A549 (cell line): Measurements from ENCODE around the gene CTNNBL1. TPM values are rescaled to one million over a fixed set of nuclear protein-coding genes. Genes with fewer than 3 reads are reported as not detected.

Source experiments
- ATAC-seq, 2 experiments: fragments of 200-7000 bp in 1 of 2; fragments of >200 bp in 1 of 2; cut with Nextera tagmentation in 1 of 2; cut with Tn5 transposase in 1 of 2; 3 replicates each; pipeline versions ENCODE4 v1.8.0 to v1.9.1; 2018 to 2020; ENCODE audit warnings: mild to moderate bottlenecking in 1 of 2, moderate library complexity in 1 of 2
- CTCF ChIA-PET: fragments of 300-600 bp; sonication (Branson Sonifier 250); formaldehyde crosslinking; extraction: SDS; loops from one replicate; lab custom pipeline; 2021; ENCODE audit warnings: antibody characterized with exemption, inconsistent platforms; lab: Yijun Ruan, JAX
- POLR2A ChIA-PET: fragments of 350-600 bp; formaldehyde crosslinking; extraction: SDS; loops from one replicate; lab custom pipeline; 2021; ENCODE audit warnings: antibody characterized with exemption, inconsistent platforms; lab: Yijun Ruan, JAX
- DNase-seq, 2 experiments: peaks; one replicate each; pipeline versions ENCODE4 v3.0.0 to v3.0.0-alpha.2; 2011 to 2016; ENCODE audit warnings: low read depth in 1 of 2, low spot score in 1 of 2
- FAIRE-seq: peaks from 2 replicates; lab custom pipeline; 2011; peaks lifted over from hg19 to GRCh38; lab: Jason Lieb, UNC
- H3K27ac ChIP-seq, 2 experiments: fragments of >200 bp; sonication (Bioruptor Twin); formaldehyde crosslinking; 3 replicates each; pipeline ENCODE4 v1.5.1; 2016 to 2017
- H3K4me1 ChIP-seq: fragments of >200 bp; sonication (Bioruptor Twin); formaldehyde crosslinking; 3 replicates; pipeline ENCODE4 v1.6.1; 2016
- H3K4me2 ChIP-seq: fragments of >200 bp; sonication (Bioruptor Twin); formaldehyde crosslinking; 3 replicates; pipeline ENCODE4 v1.6.1; 2016
- H3K4me3 ChIP-seq: fragments of >200 bp; sonication (Bioruptor Twin); formaldehyde crosslinking; 3 replicates; pipeline ENCODE4 v1.5.1; 2016
- H3K9me3 ChIP-seq: fragments of >200 bp; sonication (Bioruptor Twin); formaldehyde crosslinking; 3 replicates; pipeline ENCODE4 v1.6.1; 2016
- CBX2 ChIP-seq: fragments of 200-600 bp; sonication (generic); IDR thresholded peaks from 2 replicates; pipeline ENCODE4 v1.6.1; 2016; ENCODE audit warnings: low read depth, mild to moderate bottlenecking, borderline replicate concordance
- CBX8 ChIP-seq: fragments of 200-600 bp; sonication (generic); IDR thresholded peaks from 2 replicates; pipeline ENCODE4 v1.6.1; 2016
- CEBPB ChIP-seq, 2 experiments: fragments of >200 bp in 1 of 2; sonication (Bioruptor Twin) in 1 of 2; formaldehyde crosslinking in 1 of 2; IDR thresholded peaks; 2 replicates each; pipeline ENCODE4 v1.6.1; 2012 to 2016
- EHF ChIP-seq: fragments of 250-450 bp; sonication (Bioruptor Pico); IDR thresholded peaks from 2 replicates; pipeline ENCODE4 v1.5.0; 2020; ENCODE audit warnings: mild to moderate bottlenecking
- EP300 ChIP-seq, 2 experiments: fragments of >200 bp; sonication (Bioruptor Twin); formaldehyde crosslinking; IDR thresholded peaks; 2 replicates in 1 of 2; 3 replicates in 1 of 2; pipeline ENCODE4 v1.6.1; 2016 to 2017
- HOXB13 ChIP-seq: fragments of 250-450 bp; sonication (Bioruptor Pico); IDR thresholded peaks from 2 replicates; pipeline ENCODE4 v1.5.0; 2020; ENCODE audit warnings: low read depth, mild to moderate bottlenecking, moderate library complexity
- JUN ChIP-seq, 2 experiments: fragments of >200 bp; sonication (Bioruptor Twin); formaldehyde crosslinking; IDR thresholded peaks; 2 replicates in 1 of 2; 3 replicates in 1 of 2; pipeline ENCODE4 v1.6.1; 2016 to 2017
- KDM1A ChIP-seq: fragments of 200-600 bp; sonication (generic); IDR thresholded peaks from 2 replicates; pipeline ENCODE4 v1.6.1; 2016; ENCODE audit warnings: low read depth, mild to moderate bottlenecking
- KDM5A ChIP-seq: fragments of 200-600 bp; sonication (generic); IDR thresholded peaks from 2 replicates; pipeline ENCODE4 v1.6.1; 2016; ENCODE audit warnings: antibody characterized with exemption, mild to moderate bottlenecking
- MAFK ChIP-seq: fragments of 450-650 bp; IDR thresholded peaks from 2 replicates; pipeline ENCODE4 v1.6.1; 2014; ENCODE audit not compliant: partially characterized antibody
- NR3C1 ChIP-seq: fragments of >200 bp; sonication (Bioruptor Twin); formaldehyde crosslinking; IDR thresholded peaks from 3 replicates; pipeline ENCODE4 v1.6.1; 2017
- RFX5 ChIP-seq: fragments of 450-650 bp; IDR thresholded peaks from 2 replicates; pipeline ENCODE4 v1.7.1; 2014; ENCODE audit warnings: antibody characterized with exemption, mild to moderate bottlenecking, moderate library complexity
- TFCP2L1 ChIP-seq: fragments of 250-450 bp; sonication (Bioruptor Pico); IDR thresholded peaks from 2 replicates; pipeline ENCODE4 v1.5.0; 2021; ENCODE audit warnings: mild to moderate bottlenecking
- TP53 ChIP-seq: fragments of 250-450 bp; sonication (Bioruptor Pico); IDR thresholded peaks from 2 replicates; pipeline ENCODE4 v1.5.0; 2021; ENCODE audit warnings: mild to moderate bottlenecking, moderate library complexity
- ZC3H11A ChIP-seq: fragments of 450-650 bp; IDR thresholded peaks from 2 replicates; pipeline ENCODE4 v1.6.1; 2014; ENCODE audit warnings: antibody characterized with exemption, mild to moderate bottlenecking
- ZFP36 ChIP-seq: fragments of 450-650 bp; IDR thresholded peaks from 2 replicates; pipeline ENCODE4 v1.6.1; 2014; ENCODE audit warnings: borderline replicate concordance; ENCODE audit not compliant: partially characterized antibody
- WGBS: methylation state at CpG from one replicate; pipeline ENCODE4 v1.1.6; 2017; ENCODE audit errors: missing lambda C conversion rate; 5-methylcytosine and 5-hydroxymethylcytosine counted together
- polyA plus RNA-seq, 4 experiments: library from polyadenylated mRNA; depleted of rRNA in 3 of 4; stranded (reverse); fragments of >200 nt; fragmentation: RNase III in 1 of 4; extraction: RNeasy Plus Mini Kit Qiagen cat#74134 plus additional on column Dnase treatment in 1 of 4; gene quantifications; 2 replicates in 3 of 4; 3 replicates in 1 of 4; pipeline ENCODE4 v1.2.3, GENCODE V29; 2011 to 2017
- TF ChIP-seq, protein P1 (sequence below): IDR thresholded peaks from 2 replicates; pipeline ENCODE4 v1.6.1; 2012; ENCODE audit warnings: low read depth, borderline replicate concordance
- TF ChIP-seq, protein P2 (sequence below): fragments of >200 bp; sonication (Bioruptor Twin); formaldehyde crosslinking; IDR thresholded peaks from 2 replicates; pipeline ENCODE4 v1.6.1; 2016
- TF ChIP-seq, protein P3 (sequence below): fragments of 200-600 bp; sonication (generic); IDR thresholded peaks from 2 replicates; pipeline ENCODE4 v1.6.1; 2016; ENCODE audit warnings: antibody characterized with exemption, mild to moderate bottlenecking, moderate library complexity
- TF ChIP-seq, protein P4 (sequence below): fragments of 250-450 bp; sonication (Bioruptor Pico); IDR thresholded peaks from 2 replicates; pipeline ENCODE4 v1.5.0; 2021; ENCODE audit warnings: mild to moderate bottlenecking, moderate library complexity, borderline replicate concordance
- TF ChIP-seq, protein P5 (sequence below): IDR thresholded peaks from 2 replicates; pipeline ENCODE4 v1.6.1; 2012

CTNNBL1 gene
- polyA plus RNA-seq, 2 of the 4 experiments (the other 2 are of a cell fraction) = 41.0 to 59.9 TPM

DNA sequence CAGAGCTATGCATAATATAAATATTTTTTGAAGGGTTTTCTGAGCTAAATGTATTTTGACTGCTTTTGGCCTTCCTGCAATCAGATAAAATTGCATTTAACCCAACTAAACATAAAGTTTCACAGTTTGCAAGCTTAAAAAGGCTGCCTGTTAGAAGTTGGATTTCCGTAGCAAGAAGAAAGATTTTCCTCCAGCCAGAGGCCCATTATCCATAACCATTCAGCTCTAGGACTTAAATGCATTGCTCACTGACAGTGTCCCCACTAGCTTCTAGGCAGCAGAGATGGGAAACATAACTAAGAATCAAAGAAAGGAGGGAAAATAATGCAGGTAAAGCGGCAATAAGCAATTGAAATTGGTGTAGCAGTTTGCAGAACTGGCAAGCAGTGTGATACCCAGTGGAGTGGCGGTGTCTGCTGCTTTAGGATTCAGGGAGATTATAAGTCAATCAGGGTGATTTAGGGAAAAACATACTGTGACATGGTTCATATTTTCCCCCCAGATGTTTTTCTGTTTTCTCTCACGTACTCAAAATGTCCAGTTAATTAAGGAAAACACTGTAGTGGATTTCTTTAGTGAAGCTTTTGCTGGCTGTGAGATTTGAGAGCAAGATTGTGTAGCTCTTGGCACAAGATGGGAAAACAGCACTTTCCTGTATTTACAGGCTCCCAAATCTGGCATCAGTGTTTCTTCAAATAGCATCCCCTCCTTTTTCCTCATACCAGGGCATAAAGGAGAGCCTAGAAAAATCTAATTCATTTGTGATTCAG is 69.1 kb downstream of the CTNNBL1 start:
- WGBS = 93% methylated on average over 4 of the region's 4 CpGs
- H3K27ac ChIP-seq = no peak overlapping the region
- ChIA-PET CTCF (no interaction called here), POLR2A (no interaction called here)
- FAIRE-seq (no peak), DNase-seq (no peak), ATAC-seq (no peak)
- H3K9me3 ChIP-seq = no peaks in the 10 kb centered on the region
- H3K4me1 ChIP-seq = no peaks in the 10 kb centered on the region
- no peak overlapping the region for H3K4me3 ChIP-seq
- no peak overlapping the region for H3K4me2 ChIP-seq
- TF ChIP-seq ZC3H11A = no peak
- no peak for TF ChIP-seq TFCP2L1 (CRISPR knock-in tag)
- no peak for TF ChIP-seq ZFP36
- TF ChIP-seq, protein P1, sequence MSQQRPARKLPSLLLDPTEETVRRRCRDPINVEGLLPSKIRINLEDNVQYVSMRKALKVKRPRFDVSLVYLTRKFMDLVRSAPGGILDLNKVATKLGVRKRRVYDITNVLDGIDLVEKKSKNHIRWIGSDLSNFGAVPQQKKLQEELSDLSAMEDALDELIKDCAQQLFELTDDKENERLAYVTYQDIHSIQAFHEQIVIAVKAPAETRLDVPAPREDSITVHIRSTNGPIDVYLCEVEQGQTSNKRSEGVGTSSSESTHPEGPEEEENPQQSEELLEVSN = no peak

DNA sequence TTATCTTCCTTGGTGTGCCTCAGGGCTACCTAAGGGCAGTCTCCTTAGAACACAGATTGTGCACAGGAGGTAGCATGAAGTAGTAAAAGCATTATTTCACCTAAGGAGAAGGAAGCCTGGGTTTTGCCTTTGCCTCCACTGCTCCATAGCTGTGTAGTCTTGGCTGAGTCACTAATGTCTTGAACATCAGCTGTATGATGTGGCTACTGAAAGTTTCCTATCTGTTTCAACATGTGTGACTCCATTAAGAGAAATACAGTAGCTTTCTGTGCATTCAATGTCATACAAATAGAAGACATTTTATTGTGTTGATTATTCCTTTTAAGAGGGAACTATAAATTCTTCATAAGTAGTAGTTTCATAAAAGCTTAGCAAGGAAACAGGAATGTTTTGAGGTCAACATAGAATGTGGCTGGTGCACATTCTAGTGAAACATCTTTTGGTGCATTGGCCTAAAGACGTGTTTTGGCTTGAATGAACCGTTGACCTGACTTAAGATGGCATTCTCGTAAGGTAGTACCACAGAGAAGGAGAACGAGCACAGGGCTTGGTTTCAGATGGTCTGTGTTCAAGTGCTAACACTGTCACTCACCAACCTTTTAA is 70.6 kb downstream of the CTNNBL1 start:
- CTCF ChIA-PET = interaction anchor here (0.8 kb wide), 1 partner anchor 9 kb away, joined by 3 read pairs; no protein-coding TSS in a partner anchor
- H3K27ac ChIP-seq = no peak overlapping the region
- DNase-seq (no peak), ATAC-seq (no peak), FAIRE-seq (no peak)
- WGBS = 95% methylated on average over 4 of the region's 4 CpGs
- POLR2A ChIA-PET = no interaction called here
- H3K4me2 ChIP-seq = no peak overlapping the region
- TF ChIP-seq CBX2 (no peak), EHF (CRISPR knock-in tag) (no peak), CEBPB (IDR thresholded peaks at IDR 0.05) (no peak), TFCP2L1 (CRISPR knock-in tag) (no peak), TP53 (CRISPR knock-in tag) (no peak), MAFK (no peak), CBX8 (no peak), RFX5 (no peak), NR3C1 (no peak), JUN (IDR thresholded peaks at IDR 0.05) (no peak), KDM1A (no peak), EP300 (IDR thresholded peaks at IDR 0.05) (no peak), ZFP36 (no peak), KDM5A (no peak), HOXB13 (CRISPR knock-in tag) (no peak)
- TF ChIP-seq, protein P1 = no peak
- TF ChIP-seq, protein P2, sequence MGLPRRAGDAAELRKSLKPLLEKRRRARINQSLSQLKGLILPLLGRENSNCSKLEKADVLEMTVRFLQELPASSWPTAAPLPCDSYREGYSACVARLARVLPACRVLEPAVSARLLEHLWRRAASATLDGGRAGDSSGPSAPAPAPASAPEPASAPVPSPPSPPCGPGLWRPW = no peak
- TF ChIP-seq, protein P3, sequence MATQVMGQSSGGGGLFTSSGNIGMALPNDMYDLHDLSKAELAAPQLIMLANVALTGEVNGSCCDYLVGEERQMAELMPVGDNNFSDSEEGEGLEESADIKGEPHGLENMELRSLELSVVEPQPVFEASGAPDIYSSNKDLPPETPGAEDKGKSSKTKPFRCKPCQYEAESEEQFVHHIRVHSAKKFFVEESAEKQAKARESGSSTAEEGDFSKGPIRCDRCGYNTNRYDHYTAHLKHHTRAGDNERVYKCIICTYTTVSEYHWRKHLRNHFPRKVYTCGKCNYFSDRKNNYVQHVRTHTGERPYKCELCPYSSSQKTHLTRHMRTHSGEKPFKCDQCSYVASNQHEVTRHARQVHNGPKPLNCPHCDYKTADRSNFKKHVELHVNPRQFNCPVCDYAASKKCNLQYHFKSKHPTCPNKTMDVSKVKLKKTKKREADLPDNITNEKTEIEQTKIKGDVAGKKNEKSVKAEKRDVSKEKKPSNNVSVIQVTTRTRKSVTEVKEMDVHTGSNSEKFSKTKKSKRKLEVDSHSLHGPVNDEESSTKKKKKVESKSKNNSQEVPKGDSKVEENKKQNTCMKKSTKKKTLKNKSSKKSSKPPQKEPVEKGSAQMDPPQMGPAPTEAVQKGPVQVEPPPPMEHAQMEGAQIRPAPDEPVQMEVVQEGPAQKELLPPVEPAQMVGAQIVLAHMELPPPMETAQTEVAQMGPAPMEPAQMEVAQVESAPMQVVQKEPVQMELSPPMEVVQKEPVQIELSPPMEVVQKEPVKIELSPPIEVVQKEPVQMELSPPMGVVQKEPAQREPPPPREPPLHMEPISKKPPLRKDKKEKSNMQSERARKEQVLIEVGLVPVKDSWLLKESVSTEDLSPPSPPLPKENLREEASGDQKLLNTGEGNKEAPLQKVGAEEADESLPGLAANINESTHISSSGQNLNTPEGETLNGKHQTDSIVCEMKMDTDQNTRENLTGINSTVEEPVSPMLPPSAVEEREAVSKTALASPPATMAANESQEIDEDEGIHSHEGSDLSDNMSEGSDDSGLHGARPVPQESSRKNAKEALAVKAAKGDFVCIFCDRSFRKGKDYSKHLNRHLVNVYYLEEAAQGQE = no peak
- TF ChIP-seq, protein P4, sequence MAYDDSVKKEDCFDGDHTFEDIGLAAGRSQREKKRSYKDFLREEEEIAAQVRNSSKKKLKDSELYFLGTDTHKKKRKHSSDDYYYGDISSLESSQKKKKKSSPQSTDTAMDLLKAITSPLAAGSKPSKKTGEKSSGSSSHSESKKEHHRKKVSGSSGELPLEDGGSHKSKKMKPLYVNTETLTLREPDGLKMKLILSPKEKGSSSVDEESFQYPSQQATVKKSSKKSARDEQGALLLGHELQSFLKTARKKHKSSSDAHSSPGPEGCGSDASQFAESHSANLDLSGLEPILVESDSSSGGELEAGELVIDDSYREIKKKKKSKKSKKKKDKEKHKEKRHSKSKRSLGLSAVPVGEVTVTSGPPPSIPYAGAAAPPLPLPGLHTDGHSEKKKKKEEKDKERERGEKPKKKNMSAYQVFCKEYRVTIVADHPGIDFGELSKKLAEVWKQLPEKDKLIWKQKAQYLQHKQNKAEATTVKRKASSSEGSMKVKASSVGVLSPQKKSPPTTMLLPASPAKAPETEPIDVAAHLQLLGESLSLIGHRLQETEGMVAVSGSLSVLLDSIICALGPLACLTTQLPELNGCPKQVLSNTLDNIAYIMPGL (CRISPR knock-in tag) = no peak
- TF ChIP-seq, protein P5, sequence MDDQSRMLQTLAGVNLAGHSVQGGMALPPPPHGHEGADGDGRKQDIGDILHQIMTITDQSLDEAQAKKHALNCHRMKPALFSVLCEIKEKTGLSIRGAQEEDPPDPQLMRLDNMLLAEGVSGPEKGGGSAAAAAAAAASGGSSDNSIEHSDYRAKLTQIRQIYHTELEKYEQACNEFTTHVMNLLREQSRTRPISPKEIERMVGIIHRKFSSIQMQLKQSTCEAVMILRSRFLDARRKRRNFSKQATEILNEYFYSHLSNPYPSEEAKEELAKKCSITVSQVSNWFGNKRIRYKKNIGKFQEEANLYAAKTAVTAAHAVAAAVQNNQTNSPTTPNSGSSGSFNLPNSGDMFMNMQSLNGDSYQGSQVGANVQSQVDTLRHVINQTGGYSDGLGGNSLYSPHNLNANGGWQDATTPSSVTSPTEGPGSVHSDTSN = no peak
- no peaks in the 10 kb centered on the region for H3K9me3 ChIP-seq
- no peaks in the 10 kb centered on the region for H3K4me1 ChIP-seq
- H3K4me3 ChIP-seq = no peak overlapping the region
